Upper lobe of right lung (tissue), 1 donor: ENCODE data around the gene NUFIP2. TPM values are rescaled to one million over a fixed set of nuclear protein-coding genes. Genes with fewer than 3 reads are reported as not detected.
"Not testable (repeated sequence)": the region's sequence is repeated elsewhere in the genome, so short reads cannot be mapped to it uniquely, and the experiment has no call there.

ENCODE experiments used
- ATAC-seq: fragments of 200-7000 bp; cut with Tn5 transposase; one replicate; pipeline ENCODE4 v1.9.1; 2020; ENCODE audit warnings: mild to moderate bottlenecking, moderate library complexity
- DNase-seq: peaks from one replicate; pipeline ENCODE4 v3.0.0-alpha.2; 2020
- H3K27ac ChIP-seq: fragments of 200-600 bp; one replicate; pipeline ENCODE4 v1.8.0; 2022
- H3K27me3 ChIP-seq: fragments of 200-600 bp; one replicate; pipeline ENCODE4 v1.8.0; 2022; ENCODE audit warnings: mild to moderate bottlenecking
- H3K36me3 ChIP-seq: fragments of 200-600 bp; one replicate; pipeline ENCODE4 v1.8.0; 2022
- H3K4me1 ChIP-seq: fragments of 200-600 bp; one replicate; pipeline ENCODE4 v1.8.0; 2022
- H3K4me3 ChIP-seq: fragments of 200-600 bp; one replicate; pipeline ENCODE4 v1.8.0; 2022; ENCODE audit warnings: mild to moderate bottlenecking
- H3K9me3 ChIP-seq: fragments of 200-600 bp; one replicate; pipeline ENCODE4 v1.8.0; 2022
- CTCF ChIP-seq: fragments of 200-600 bp; IDR thresholded peaks from one replicate; pipeline ENCODE4 v1.8.0; 2022; ENCODE audit warnings: antibody characterized with exemption
- intact Hi-C: fragments of 100-400 bp; cut with DNase I; formaldehyde crosslinking; loops from one replicate; pipeline ENCODE4 v1.11.0; 2022
- total RNA-seq: library from RNA; stranded (reverse); fragmentation: NEBNext Ultra II Directional; extraction: Animal tissue kit (Norgen Biotek cat#: 25700); gene quantifications from one replicate; pipeline ENCODE4 v1.2.1, GENCODE V29; 2021
- donor health status: DM: no; HTN: yes; CAD: no; lungs with severe emphysema.

The NUFIP2 gene
- total RNA-seq, 1 donor from 2014 or later = 51.5 TPM

- Histone ChIP-seq H3K27me3 (no peaks in the 10 kb centered on the region), H3K4me3 (no peak overlapping the region), H3K27ac (no peak overlapping the region), H3K36me3 (peaks cover 92% of the 10 kb centered on the region), H3K4me1 (peaks cover 54% of the 10 kb centered on the region), H3K9me3 (no peaks in the 10 kb centered on the region)
- intact Hi-C loops = no loop called here
- no peak for TF ChIP-seq CTCF
- ATAC-seq = no peak
- no peak for DNase-seq
Observed at GRCh38 chr17:29283961-29284360, 10.0 kb downstream of the NUFIP2 start.

GRCh38 chr17:29283496-29283895, 10.5 kb downstream of the NUFIP2 start:
- intact Hi-C loops = no loop called here

DNA sequence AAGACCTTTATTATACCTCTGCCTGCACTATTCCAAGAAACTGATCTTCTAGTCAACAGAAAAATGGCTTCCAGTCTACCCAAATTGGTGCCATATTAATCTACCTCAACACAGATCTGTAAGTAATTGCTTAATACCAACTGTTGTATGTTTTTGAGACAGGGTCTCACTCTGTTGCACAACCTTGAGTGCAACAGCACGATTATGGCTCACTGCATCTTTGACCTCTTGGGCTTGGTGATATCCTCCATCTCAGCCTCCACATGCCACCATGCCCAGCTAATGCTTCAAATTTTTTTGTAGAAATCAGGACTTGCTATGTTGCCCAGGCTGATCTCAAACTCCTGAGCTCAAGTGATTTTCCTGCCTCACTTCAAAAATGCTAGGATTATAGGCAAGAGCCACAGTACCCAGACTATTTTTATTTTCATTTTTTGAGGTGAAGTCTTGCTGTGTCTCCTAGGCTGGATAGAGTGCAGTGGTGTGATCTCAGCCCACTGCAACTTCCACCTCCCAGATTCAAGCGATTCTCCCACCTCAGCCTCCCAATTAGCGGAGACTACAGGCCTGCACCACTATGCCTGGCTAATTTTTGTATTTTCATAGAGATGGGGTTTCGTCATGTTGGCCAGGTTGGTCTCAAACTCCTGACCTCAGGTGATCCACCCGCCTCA, 14.4 kb downstream of the NUFIP2 start:
- Histone ChIP-seq H3K36me3 (peaks cover 69% of the 10 kb centered on the region), H3K4me3 (no peak overlapping the region), H3K4me1 (peaks cover 35% of the 10 kb centered on the region), H3K27me3 (no peaks in the 10 kb centered on the region), H3K9me3 (no peaks in the 10 kb centered on the region), H3K27ac (no peak overlapping the region)
- no peak for TF ChIP-seq CTCF
- ATAC-seq (no peak), DNase-seq (no peak)
- intact Hi-C loops = no loop called here

More at GRCh38 chr17:29283496-29283895, 10.5 kb downstream of the NUFIP2 start:
- Histone ChIP-seq H3K4me1 (peaks cover 49% of the 10 kb centered on the region), H3K4me3 (no peak overlapping the region), H3K9me3 (no peaks in the 10 kb centered on the region), H3K36me3 (peaks cover 89% of the 10 kb centered on the region), H3K27me3 (no peaks in the 10 kb centered on the region), H3K27ac (no peak overlapping the region)
- DNase-seq = no peak
- ATAC-seq = no peak
- TF ChIP-seq CTCF = no peak

DNA sequence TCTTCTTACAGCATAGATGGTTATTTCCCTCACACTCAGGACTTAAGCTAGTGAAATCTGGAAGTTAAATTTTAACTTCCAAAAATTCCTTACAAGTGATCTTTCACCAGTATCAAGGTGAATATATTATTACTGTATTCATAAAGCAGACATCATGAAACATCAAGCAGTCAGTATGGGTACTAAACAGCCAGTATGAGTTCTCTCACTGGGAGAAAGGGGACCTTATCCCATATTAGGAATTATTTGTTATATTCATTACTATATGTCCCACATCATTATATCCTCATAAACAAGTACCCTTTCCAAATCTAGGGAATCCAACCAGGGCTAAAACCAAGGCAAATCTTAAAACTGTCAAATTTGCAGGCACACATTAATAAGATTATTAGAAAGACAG, 15.3 kb downstream of the NUFIP2 start:
- Histone ChIP-seq H3K9me3 (no peaks in the 10 kb centered on the region), H3K4me1 (peaks cover 28% of the 10 kb centered on the region), H3K4me3 (no peak overlapping the region), H3K36me3 (peaks cover 69% of the 10 kb centered on the region), H3K27me3 (no peaks in the 10 kb centered on the region), H3K27ac (no peak overlapping the region)
- intact Hi-C loops = no loop called here
- no peak for ATAC-seq
- TF ChIP-seq CTCF = no peak
- no peak for DNase-seq

DNA sequence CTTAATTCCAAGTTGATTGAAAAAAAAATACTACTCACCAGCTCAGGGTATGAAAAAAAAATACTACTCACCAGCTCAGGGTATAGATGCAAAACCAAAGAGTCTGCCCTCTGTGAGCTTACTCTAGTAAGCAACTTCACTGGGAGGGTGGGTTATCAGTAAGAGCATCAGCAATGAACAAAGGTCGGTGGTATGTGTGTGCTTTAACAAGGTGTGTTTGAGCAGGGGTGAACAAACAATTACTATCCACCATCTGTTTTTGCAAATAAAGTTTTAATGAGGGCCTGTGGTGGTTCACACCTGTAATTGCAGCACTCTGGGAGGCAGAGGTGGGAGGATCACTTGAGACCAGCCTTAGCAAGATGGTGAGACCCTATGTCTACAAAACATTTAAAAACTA, 20.0 kb downstream of the NUFIP2 start:
- no peak for TF ChIP-seq CTCF
- intact Hi-C loops = no loop called here
- no peak for ATAC-seq
- H3K4me3 ChIP-seq = no peak overlapping the region
- no peaks in the 10 kb centered on the region for H3K27me3 ChIP-seq
- no peak overlapping the region for H3K27ac ChIP-seq
- no peaks in the 10 kb centered on the region for H3K9me3 ChIP-seq
- H3K4me1 ChIP-seq = peaks cover 7% of the 10 kb centered on the region
- no peak for DNase-seq
- peaks cover 55% of the 10 kb centered on the region for H3K36me3 ChIP-seq

- H3K4me3 ChIP-seq, intact Hi-C loops, H3K4me1 ChIP-seq, ATAC-seq, H3K9me3 ChIP-seq, H3K27ac ChIP-seq, DNase-seq, H3K27me3 ChIP-seq: not testable (repeated sequence)
- H3K36me3 ChIP-seq = peaks cover 66% of the 10 kb centered on the region
Observed at GRCh38 chr17:29271980-29272379, 22.0 kb downstream of the NUFIP2 start.
